ENCODE data around the gene FSTL1.

Gene FSTL1

DNA sequence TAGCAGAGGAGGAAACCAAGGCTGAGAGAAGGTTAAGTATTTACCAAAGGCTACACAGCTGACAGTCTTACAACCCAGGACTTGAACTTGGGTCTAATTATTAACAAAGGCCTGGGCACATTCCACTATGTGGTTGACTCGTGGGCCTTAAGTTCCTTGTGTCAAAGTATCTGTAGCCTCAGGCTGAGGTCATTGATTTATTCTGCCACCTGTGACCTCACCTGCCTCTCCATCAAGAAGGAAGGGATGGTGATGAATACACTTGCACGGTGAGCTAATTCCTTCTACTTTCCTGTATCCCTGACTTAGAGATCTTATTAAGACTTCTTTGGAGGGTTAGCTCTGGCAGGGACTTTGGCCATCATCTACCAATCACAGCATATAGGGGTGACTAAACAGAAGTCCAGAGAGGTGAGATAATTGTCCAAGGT lies 81.7 kb downstream of the FSTL1 start:
- Histone ChIP-seq H3K9me3 (ENCODE audit: control insufficient read depth, low read length) (no peaks in the 10 kb centered on the region), H3K27me3 (ENCODE audit: control insufficient read depth, insufficient read depth, low read length, poor library complexity, severe bottlenecking) (no peaks in the 10 kb centered on the region), H3K27ac (ENCODE audit: insufficient read depth, low read depth, low read length, poor library complexity, severe bottlenecking) (no peak overlapping the region), H3K4me3 (ENCODE audit: insufficient read depth, low read depth, low read length) (no peak overlapping the region), H3K4me1 (ENCODE audit: control insufficient read depth, insufficient read depth, low read length) (no peaks in the 10 kb centered on the region), H3K36me3 (ENCODE audit: control insufficient read depth, insufficient read depth, low read length) (no peaks in the 10 kb centered on the region)
- WGBS, 2 experiments, result 73 to 81% methylated on average over 2 of the region's 2 CpGs

GRCh38 chr3:120368172-120368571 lies 82.6 kb downstream of the FSTL1 start:
- 91 to 94% methylated on average over 3 of the region's 3 CpGs for WGBS, 2 experiments

GRCh38 chr3:120364821-120365220 lies 86.0 kb downstream of the FSTL1 start:
- Histone ChIP-seq H3K4me3 (ENCODE audit: insufficient read depth, low read depth, low read length) (no peak overlapping the region), H3K27me3 (ENCODE audit: control insufficient read depth, insufficient read depth, low read length, poor library complexity, severe bottlenecking) (no peaks in the 10 kb centered on the region), H3K27ac (ENCODE audit: insufficient read depth, low read depth, low read length, poor library complexity, severe bottlenecking) (no peak overlapping the region), H3K9me3 (ENCODE audit: control insufficient read depth, low read length) (no peaks in the 10 kb centered on the region), H3K4me1 (ENCODE audit: control insufficient read depth, insufficient read depth, low read length) (no peaks in the 10 kb centered on the region), H3K36me3 (ENCODE audit: control insufficient read depth, insufficient read depth, low read length) (no peaks in the 10 kb centered on the region)
- WGBS, 2 experiments, result 29 to 50% methylated on average over 1 of the region's 1 CpG

More at GRCh38 chr3:120368172-120368571, 82.6 kb downstream of the FSTL1 start:
- no peaks in the 10 kb centered on the region for H3K36me3 ChIP-seq (ENCODE audit: control insufficient read depth, insufficient read depth, low read length)
- no peaks in the 10 kb centered on the region for H3K9me3 ChIP-seq (ENCODE audit: control insufficient read depth, low read length)
- H3K4me1 ChIP-seq (ENCODE audit: control insufficient read depth, insufficient read depth, low read length), result no peaks in the 10 kb centered on the region
- H3K27me3 ChIP-seq (ENCODE audit: control insufficient read depth, insufficient read depth, low read length, poor library complexity, severe bottlenecking), result no peaks in the 10 kb centered on the region
- no peak overlapping the region for H3K27ac ChIP-seq (ENCODE audit: insufficient read depth, low read depth, low read length, poor library complexity, severe bottlenecking)
- H3K4me3 ChIP-seq (ENCODE audit: insufficient read depth, low read depth, low read length), result no peak overlapping the region

- Histone ChIP-seq H3K9me3 (ENCODE audit: control insufficient read depth, low read length) (no peaks in the 10 kb centered on the region), H3K4me3 (ENCODE audit: insufficient read depth, low read depth, low read length) (no peak overlapping the region), H3K4me1 (ENCODE audit: control insufficient read depth, insufficient read depth, low read length) (no peaks in the 10 kb centered on the region), H3K27ac (ENCODE audit: insufficient read depth, low read depth, low read length, poor library complexity, severe bottlenecking) (no peak overlapping the region), H3K27me3 (ENCODE audit: control insufficient read depth, insufficient read depth, low read length, poor library complexity, severe bottlenecking) (no peaks in the 10 kb centered on the region), H3K36me3 (ENCODE audit: control insufficient read depth, insufficient read depth, low read length) (no peaks in the 10 kb centered on the region)
- WGBS, 2 experiments, result 70 to 100% methylated on average over 1 of the region's 1 CpG
These were observed 86.7 kb downstream of the FSTL1 start for GRCh38 chr3:120364101-120364500.

DNA sequence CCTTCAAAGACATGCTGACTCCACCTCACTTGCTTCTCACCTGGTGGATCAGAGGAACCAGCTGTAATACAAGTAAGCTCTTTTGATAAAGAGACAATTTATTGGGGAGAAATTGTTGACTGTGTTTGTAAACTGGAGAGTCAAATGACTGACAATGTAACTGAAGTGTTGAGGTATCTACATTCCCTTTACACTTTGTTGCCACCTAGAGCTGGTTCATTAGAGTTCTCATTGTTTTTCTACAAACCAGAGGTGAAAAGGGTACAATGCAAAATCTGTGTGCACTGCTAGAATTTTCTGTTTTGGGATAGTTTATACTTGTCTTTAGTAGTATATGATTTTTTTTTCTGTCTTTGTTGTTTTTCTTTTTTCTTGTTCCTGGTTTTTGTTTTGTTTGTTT lies 93.0 kb downstream of the FSTL1 start:
- Histone ChIP-seq H3K27ac (ENCODE audit: insufficient read depth, low read depth, low read length, poor library complexity, severe bottlenecking) (no peak overlapping the region), H3K4me1 (ENCODE audit: control insufficient read depth, insufficient read depth, low read length) (no peaks in the 10 kb centered on the region), H3K9me3 (ENCODE audit: control insufficient read depth, low read length) (no peaks in the 10 kb centered on the region), H3K36me3 (ENCODE audit: control insufficient read depth, insufficient read depth, low read length) (no peaks in the 10 kb centered on the region), H3K27me3 (ENCODE audit: control insufficient read depth, insufficient read depth, low read length, poor library complexity, severe bottlenecking) (no peaks in the 10 kb centered on the region), H3K4me3 (ENCODE audit: insufficient read depth, low read depth, low read length) (no peak overlapping the region)

DNA sequence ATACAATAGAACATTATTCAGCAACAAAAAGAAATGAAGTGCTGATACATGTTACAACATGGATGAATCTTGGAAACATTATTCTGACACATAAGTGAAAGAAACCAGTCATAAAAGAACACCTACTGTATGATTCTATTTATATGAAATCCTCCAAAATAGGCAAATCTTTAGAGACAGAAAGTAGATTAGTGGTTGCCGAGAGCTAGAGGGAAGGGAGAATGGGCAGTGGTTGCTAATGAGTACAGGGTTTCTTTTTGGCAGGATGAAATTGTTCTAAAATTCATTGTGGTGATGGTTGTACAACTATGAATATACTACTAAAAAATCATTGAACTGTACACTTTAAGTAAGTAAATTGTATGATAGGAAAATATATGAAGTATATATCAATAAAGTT lies 95.3 kb downstream of the FSTL1 start:
- no peaks in the 10 kb centered on the region for H3K36me3 ChIP-seq (ENCODE audit: control insufficient read depth, insufficient read depth, low read length)
- no peaks in the 10 kb centered on the region for H3K27me3 ChIP-seq (ENCODE audit: control insufficient read depth, insufficient read depth, low read length, poor library complexity, severe bottlenecking)
- H3K4me3 ChIP-seq (ENCODE audit: insufficient read depth, low read depth, low read length), result no peak overlapping the region
- no peak overlapping the region for H3K27ac ChIP-seq (ENCODE audit: insufficient read depth, low read depth, low read length, poor library complexity, severe bottlenecking)
- WGBS, 2 experiments, result 91 to 93% methylated on average over 1 of the region's 1 CpG
- H3K4me1 ChIP-seq (ENCODE audit: control insufficient read depth, insufficient read depth, low read length), result no peaks in the 10 kb centered on the region
- no peaks in the 10 kb centered on the region for H3K9me3 ChIP-seq (ENCODE audit: control insufficient read depth, low read length)

DNA sequence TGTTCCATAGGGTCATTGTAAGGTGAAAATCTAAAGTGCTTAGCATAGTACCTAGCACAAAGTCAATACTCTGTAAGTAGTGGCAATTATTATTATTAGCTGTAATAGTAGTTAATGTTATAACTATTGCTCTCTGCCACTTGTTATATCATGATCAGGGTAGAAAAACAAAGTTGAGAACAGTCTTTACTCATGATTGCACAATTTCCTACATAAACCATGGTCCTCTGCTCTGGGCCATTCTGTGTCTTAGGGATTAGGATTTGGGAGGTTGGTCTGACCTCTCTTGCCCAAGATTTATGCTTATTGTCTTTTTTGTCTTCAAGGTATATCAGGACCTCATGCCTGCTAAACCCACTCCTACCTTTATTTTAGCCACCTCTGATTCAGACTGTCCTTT lies 97.3 kb downstream of the FSTL1 start:
- H3K27ac ChIP-seq (ENCODE audit: insufficient read depth, low read depth, low read length, poor library complexity, severe bottlenecking), result no peak overlapping the region
- no peaks in the 10 kb centered on the region for H3K9me3 ChIP-seq (ENCODE audit: control insufficient read depth, low read length)
- H3K4me1 ChIP-seq (ENCODE audit: control insufficient read depth, insufficient read depth, low read length), result no peaks in the 10 kb centered on the region
- H3K4me3 ChIP-seq (ENCODE audit: insufficient read depth, low read depth, low read length), result no peak overlapping the region
- peaks cover 1% of the 10 kb centered on the region for H3K27me3 ChIP-seq (ENCODE audit: control insufficient read depth, insufficient read depth, low read length, poor library complexity, severe bottlenecking)
- no peaks in the 10 kb centered on the region for H3K36me3 ChIP-seq (ENCODE audit: control insufficient read depth, insufficient read depth, low read length)

- H3K4me1 ChIP-seq (ENCODE audit: control insufficient read depth, insufficient read depth, low read length), result no peaks in the 10 kb centered on the region
- H3K4me3 ChIP-seq (ENCODE audit: insufficient read depth, low read depth, low read length), result no peak overlapping the region
- peaks cover 5% of the 10 kb centered on the region for H3K27me3 ChIP-seq (ENCODE audit: control insufficient read depth, insufficient read depth, low read length, poor library complexity, severe bottlenecking)
- 97 to 98% methylated on average over 4 of the region's 4 CpGs for WGBS, 2 experiments
- no peaks in the 10 kb centered on the region for H3K36me3 ChIP-seq (ENCODE audit: control insufficient read depth, insufficient read depth, low read length)
- H3K9me3 ChIP-seq (ENCODE audit: control insufficient read depth, low read length), result no peaks in the 10 kb centered on the region
- H3K27ac ChIP-seq (ENCODE audit: insufficient read depth, low read depth, low read length, poor library complexity, severe bottlenecking), result no peak overlapping the region
These were observed 98.8 kb downstream of the FSTL1 start for GRCh38 chr3:120352017-120352416.

- Histone ChIP-seq H3K4me1 (ENCODE audit: control insufficient read depth, insufficient read depth, low read length) (no peaks in the 10 kb centered on the region), H3K27ac (ENCODE audit: insufficient read depth, low read depth, low read length, poor library complexity, severe bottlenecking) (no peak overlapping the region), H3K4me3 (ENCODE audit: insufficient read depth, low read depth, low read length) (no peak overlapping the region), H3K36me3 (ENCODE audit: control insufficient read depth, insufficient read depth, low read length) (no peaks in the 10 kb centered on the region), H3K9me3 (ENCODE audit: control insufficient read depth, low read length) (no peaks in the 10 kb centered on the region), H3K27me3 (ENCODE audit: control insufficient read depth, insufficient read depth, low read length, poor library complexity, severe bottlenecking) (peaks cover 5% of the 10 kb centered on the region)
- WGBS, 2 experiments, result 81 to 82% methylated on average over 8 of the region's 8 CpGs
These were observed 100.3 kb downstream of the FSTL1 start for GRCh38 chr3:120350401-120350941.

- H3K4me1 ChIP-seq (ENCODE audit: control insufficient read depth, insufficient read depth, low read length), result no peaks in the 10 kb centered on the region
- no peaks in the 10 kb centered on the region for H3K9me3 ChIP-seq (ENCODE audit: control insufficient read depth, low read length)
- no peaks in the 10 kb centered on the region for H3K36me3 ChIP-seq (ENCODE audit: control insufficient read depth, insufficient read depth, low read length)
- peak overlapping the region; percentile 75 for H3K4me3 ChIP-seq (ENCODE audit: insufficient read depth, low read depth, low read length)
- no peak overlapping the region for H3K27ac ChIP-seq (ENCODE audit: insufficient read depth, low read depth, low read length, poor library complexity, severe bottlenecking)
- H3K27me3 ChIP-seq (ENCODE audit: control insufficient read depth, insufficient read depth, low read length, poor library complexity, severe bottlenecking), result peaks cover 5% of the 10 kb centered on the region
- WGBS, 2 experiments, result 36 to 44% methylated on average over 5 to 6 of the region's 6 CpGs
These were observed 101.0 kb downstream of the FSTL1 start for GRCh38 chr3:120349855-120350125.

Data from ectodermal cell (in vitro differentiated cells).